Activated gamma-delta T cell treated with anti-CD3 and anti-CD28 coated beads, Interleukin-2, amount 50 U/mL, for 16 hours (primary cell): ENCODE measurements around the gene COPS9.

Experiments used
- DNase-seq: peaks from one replicate; pipeline ENCODE4 v3.0.0-alpha.2; 2020; ENCODE audit warnings: low read depth

COPS9 gene

GRCh38 chr2:240107477-240107796 is 28.7 kb downstream of the COPS9 start:
- DNase-seq, result no peak

- no peak for DNase-seq
These were observed 29.2 kb downstream of the COPS9 start for GRCh38 chr2:240106765-240107476.

- DNase-seq, result no peak
These were observed 30.1 kb downstream of the COPS9 start for GRCh38 chr2:240105982-240106381.

GRCh38 chr2:240103136-240103535 is 33.0 kb downstream of the COPS9 start:
- DNase-seq, result no peak

GRCh38 chr2:240098349-240098748 is 37.8 kb downstream of the COPS9 start:
- DNase-seq, result no peak

- DNase-seq, result no peak
These were observed 40.3 kb downstream of the COPS9 start for GRCh38 chr2:240095556-240096523.

GRCh38 chr2:240089306-240089705 is 46.8 kb downstream of the COPS9 start:
- no peak for DNase-seq

- no peak for DNase-seq
These were observed 49.5 kb downstream of the COPS9 start for GRCh38 chr2:240086563-240086962.
